SH-SY5Y (cell line): ENCODE measurements around the gene UNC79.

Experiments
- GATA2 ChIP-seq: IDR thresholded peaks from 2 replicates; pipeline ENCODE4 v1.6.1; 2011; ENCODE audit warnings: mild to moderate bottlenecking, low read depth, low read length
- GATA3 ChIP-seq: IDR thresholded peaks from 2 replicates; pipeline ENCODE4 v1.6.1; 2011; ENCODE audit warnings: low read depth, mild to moderate bottlenecking, low read length, moderate library complexity

DNA sequence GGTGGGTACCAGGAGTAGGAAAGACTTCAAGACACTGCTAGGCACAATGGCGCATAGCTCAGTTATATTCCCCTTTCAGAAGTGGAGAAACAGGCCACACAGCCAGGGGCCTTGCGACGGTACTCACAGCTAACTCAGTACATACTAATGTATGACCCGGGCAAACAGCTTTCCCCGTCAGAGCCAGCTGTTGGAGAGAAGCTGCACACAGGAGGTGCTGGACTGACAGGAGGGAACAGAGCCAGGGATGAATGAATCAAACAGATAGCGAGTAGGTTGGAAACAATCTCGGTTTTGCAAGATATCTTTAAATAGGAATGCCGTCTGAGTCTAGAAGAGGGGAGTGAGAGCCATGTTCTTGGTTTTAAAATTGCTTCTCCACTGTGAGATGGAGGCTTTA, 312.0 kb downstream of the UNC79 start:
- TF ChIP-seq GATA2 (no peak), GATA3 (no peak)
